ENCODE measurements around the gene ZNF280B. TPM values are rescaled to one million over a fixed set of nuclear protein-coding genes. Genes with fewer than 3 reads are reported as not detected.

ZNF280B gene
- total and polyA plus RNA-seq, 9 of the 15 experiments (the other 6 are each of a cell fraction or from before 2014, with no cell fraction given) = 7.7 to 29.9 (median 20.0) TPM

- TF ChIP-seq KAT7 (CRISPR knock-in tag; IDR thresholded peaks at IDR 0.05; ENCODE audit: borderline replicate concordance) (peak; percentile 98), SMAD4 (CRISPR knock-in tag; conservative IDR thresholded peaks at IDR 0.05) (no peak), XRCC3 (IDR thresholded peaks at IDR 0.05) (no peak), MEF2A (IDR thresholded peaks at IDR 0.05; ENCODE audit: control insufficient read depth, low read depth, low read length) (no peak), ZBTB49 (CRISPR knock-in tag; IDR thresholded peaks at IDR 0.05; ENCODE audit: borderline replicate concordance) (peak; percentile 60; the same call in 1 of the 2 replicates), POLR2B (IDR thresholded peaks at IDR 0.05; ENCODE audit: low read depth, partially characterized antibody) (no peak), GTF2A2 (tag; IDR thresholded peaks at IDR 0.05) (no peak), THRA (IDR thresholded peaks at IDR 0.05) (no peak), ZNF175 (CRISPR knock-in tag; IDR thresholded peaks at IDR 0.05; ENCODE audit: low read depth) (no peak), CBX2 (IDR thresholded peaks at IDR 0.05; ENCODE audit: insufficient read depth, low read length, poor library complexity, severe bottlenecking) (no peak), KLF1 (tag; IDR thresholded peaks at IDR 0.05) (no peak), CC2D1A (IDR thresholded peaks at IDR 0.05) (no peak), ZNF592 (IDR thresholded peaks at IDR 0.05) (no peak), TSC22D4 (tag; IDR thresholded peaks at IDR 0.05) (no peak), HMGXB4 (CRISPR knock-in tag; IDR thresholded peaks at IDR 0.05) (no peak)
Observed at GRCh38 chr22:22520667-22521602, 12.4 kb upstream of the ZNF280B start (continued).

Data from K562 (cell line).